Colonic mucosa (tissue), 4 donors: ENCODE data around the gene CEP164. TPM values are rescaled to one million over a fixed set of nuclear protein-coding genes. Genes with fewer than 3 reads are reported as not detected.

ENCODE experiments used
- DNase-seq: peaks from one replicate; pipeline ENCODE4 v3.0.0-alpha.2; 2020
- H3K27ac ChIP-seq: fragments of 200-600 bp; one replicate; pipeline ENCODE4 v1.8.0; 2021
- H3K27me3 ChIP-seq: fragments of 200-600 bp; one replicate; pipeline ENCODE4 v1.8.0; 2021
- H3K36me3 ChIP-seq: fragments of 200-600 bp; one replicate; pipeline ENCODE4 v1.8.0; 2021
- H3K4me1 ChIP-seq: fragments of 200-600 bp; one replicate; pipeline ENCODE4 v1.8.0; 2021; ENCODE audit warnings: mild to moderate bottlenecking
- H3K4me3 ChIP-seq: fragments of 200-600 bp; one replicate; pipeline ENCODE4 v1.8.0; 2021
- H3K9ac ChIP-seq, 2 donors: one replicate each; pipeline ENCODE4 v1.7.0; 2013; ENCODE audit warnings: control low read depth in 2 of 2, low read depth in 2 of 2, low read length in 2 of 2
- H3K9me3 ChIP-seq: fragments of 200-600 bp; one replicate; pipeline ENCODE4 v1.8.0; 2021
- intact Hi-C: fragments of 100-400 bp; cut with DNase I; formaldehyde crosslinking; loops from one replicate; pipeline ENCODE4 v1.14.1; 2022
- total RNA-seq, 2 donors: library from RNA; stranded (reverse); fragmentation: NEBNext Ultra II Directional in 1 of 2; extraction: Animal tissue kit (Norgen Biotek cat#: 25700) in 1 of 2; gene quantifications; one replicate each; pipeline ENCODE4 v1.2.1, GENCODE V29; 2021
- TF ChIP-seq, protein P1 (sequence below): fragments of 200-600 bp; IDR thresholded peaks from one replicate; pipeline ENCODE4 v1.8.0; 2022; ENCODE audit warnings: antibody characterized with exemption, mild to moderate bottlenecking
- donor health status: healthy.
- donor health status: DM: no; HTN: no; CAD: no.
- donor health status: DM: no; HTN: no; CAD: no.

The CEP164 gene
- total RNA-seq, 2 donors from 2014 or later: 12.4 to 19.2 TPM

DNA sequence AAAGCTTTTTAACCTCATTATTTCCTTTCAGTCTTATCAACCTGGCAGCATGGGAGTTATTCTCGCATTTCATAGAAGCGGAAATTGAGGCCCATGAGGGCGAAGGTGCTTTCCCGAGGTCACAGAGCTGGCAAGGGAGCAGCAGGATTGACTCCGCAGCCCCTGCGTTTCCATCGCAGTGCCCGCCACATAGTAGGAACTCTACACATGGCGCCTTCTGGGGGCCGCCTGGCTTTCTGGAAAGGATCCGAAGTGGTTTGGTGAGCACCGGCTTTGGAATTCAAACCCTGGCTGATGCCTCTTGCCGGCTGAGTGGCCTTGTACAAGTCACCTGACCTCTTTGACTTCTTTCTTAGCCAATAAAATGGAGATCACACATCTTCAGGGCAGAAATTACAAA, 93.4 kb downstream of the CEP164 start:
- Histone ChIP-seq H3K27ac (no peak overlapping the region), H3K9ac (no peak overlapping the region), H3K27me3 (no peaks in the 10 kb centered on the region), H3K4me3 (no peak overlapping the region), H3K36me3 (no peaks in the 10 kb centered on the region), H3K9me3 (no peaks in the 10 kb centered on the region), H3K4me1 (no peaks in the 10 kb centered on the region)
- DNase-seq: no peak
- TF ChIP-seq, protein P1, sequence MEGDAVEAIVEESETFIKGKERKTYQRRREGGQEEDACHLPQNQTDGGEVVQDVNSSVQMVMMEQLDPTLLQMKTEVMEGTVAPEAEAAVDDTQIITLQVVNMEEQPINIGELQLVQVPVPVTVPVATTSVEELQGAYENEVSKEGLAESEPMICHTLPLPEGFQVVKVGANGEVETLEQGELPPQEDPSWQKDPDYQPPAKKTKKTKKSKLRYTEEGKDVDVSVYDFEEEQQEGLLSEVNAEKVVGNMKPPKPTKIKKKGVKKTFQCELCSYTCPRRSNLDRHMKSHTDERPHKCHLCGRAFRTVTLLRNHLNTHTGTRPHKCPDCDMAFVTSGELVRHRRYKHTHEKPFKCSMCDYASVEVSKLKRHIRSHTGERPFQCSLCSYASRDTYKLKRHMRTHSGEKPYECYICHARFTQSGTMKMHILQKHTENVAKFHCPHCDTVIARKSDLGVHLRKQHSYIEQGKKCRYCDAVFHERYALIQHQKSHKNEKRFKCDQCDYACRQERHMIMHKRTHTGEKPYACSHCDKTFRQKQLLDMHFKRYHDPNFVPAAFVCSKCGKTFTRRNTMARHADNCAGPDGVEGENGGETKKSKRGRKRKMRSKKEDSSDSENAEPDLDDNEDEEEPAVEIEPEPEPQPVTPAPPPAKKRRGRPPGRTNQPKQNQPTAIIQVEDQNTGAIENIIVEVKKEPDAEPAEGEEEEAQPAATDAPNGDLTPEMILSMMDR: no peak
- intact Hi-C loops: no loop called here

DNA sequence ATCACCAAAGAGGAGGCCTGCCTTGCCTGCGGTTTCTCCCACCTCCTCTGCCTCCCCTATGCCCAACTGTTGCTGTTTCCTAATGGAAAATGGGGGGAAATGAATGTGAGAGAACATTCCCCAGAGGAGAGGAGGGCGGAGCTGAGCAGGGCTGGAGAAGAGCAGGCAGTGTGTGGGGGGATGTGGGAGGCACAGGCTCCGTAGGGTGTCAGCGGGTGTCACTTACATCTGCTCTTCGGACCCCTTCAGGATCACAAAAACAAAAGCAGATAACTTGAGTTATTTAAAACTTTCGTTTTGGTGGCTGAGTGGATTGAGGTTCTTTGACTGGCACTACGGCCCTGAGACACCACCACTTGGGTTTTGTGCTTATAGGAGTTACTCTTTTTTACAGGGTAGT, 93.8 kb downstream of the CEP164 start:
- intact Hi-C loops: no loop called here
- no peak for DNase-seq
- TF ChIP-seq, protein P1: no peak

DNA sequence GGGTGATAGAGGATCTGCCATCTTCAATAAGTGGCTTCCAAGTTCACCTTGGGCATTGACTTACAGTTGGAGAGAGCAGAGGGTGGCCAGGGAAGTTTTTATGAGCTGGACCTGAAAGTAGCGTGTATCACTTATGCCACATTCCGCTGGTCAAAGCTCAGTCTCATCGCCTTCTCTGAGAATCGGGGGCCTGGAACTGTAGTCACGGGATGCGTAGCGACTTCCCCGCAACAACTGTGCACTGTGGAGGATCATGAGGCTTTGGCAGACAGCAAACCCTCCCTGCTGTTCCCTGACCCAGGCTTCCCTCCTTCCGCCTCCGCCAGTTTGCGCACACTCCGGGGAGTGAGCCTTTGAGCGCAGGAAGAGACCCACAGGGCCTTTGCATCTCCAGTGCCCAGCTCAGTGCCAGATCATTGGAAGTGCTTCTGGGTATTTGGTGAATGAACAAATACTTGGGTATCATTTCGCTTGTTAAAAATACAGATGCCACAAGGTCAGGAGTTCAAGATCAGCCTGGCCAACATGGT, 95.5 kb downstream of the CEP164 start:
- Histone ChIP-seq H3K9me3 (no peaks in the 10 kb centered on the region), H3K27ac (no peak overlapping the region), H3K27me3 (no peaks in the 10 kb centered on the region), H3K4me3 (no peak overlapping the region), H3K9ac (no peak overlapping the region), H3K36me3 (no peaks in the 10 kb centered on the region), H3K4me1 (no peaks in the 10 kb centered on the region)
- no peak for DNase-seq
- TF ChIP-seq, protein P1: no peak
- intact Hi-C loops: no loop called here

More for the DNA sequence above, 93.8 kb downstream of the CEP164 start:
- Histone ChIP-seq H3K4me1 (no peaks in the 10 kb centered on the region), H3K27me3 (no peaks in the 10 kb centered on the region), H3K9me3 (no peaks in the 10 kb centered on the region), H3K27ac (no peak overlapping the region), H3K4me3 (no peak overlapping the region), H3K36me3 (no peaks in the 10 kb centered on the region), H3K9ac (no peak overlapping the region)

DNA sequence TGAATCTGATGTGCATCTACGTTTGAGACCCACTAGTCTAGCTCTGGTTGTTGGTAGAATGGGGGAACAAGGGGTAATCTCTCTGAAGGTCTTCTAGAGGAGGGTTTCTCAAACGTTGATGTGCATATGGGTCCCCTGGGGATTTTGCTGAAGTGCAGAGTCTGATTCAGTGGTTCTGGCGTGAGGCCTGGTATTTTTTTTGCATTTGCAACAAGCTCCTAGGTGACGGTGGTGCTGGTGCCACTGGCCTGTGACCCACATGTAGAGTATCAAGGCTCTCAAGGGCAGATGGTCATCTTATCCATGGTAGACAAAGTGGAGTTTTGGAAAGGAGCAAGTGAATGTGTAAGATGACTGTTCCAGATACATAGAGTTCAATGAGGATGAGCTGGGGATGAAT, 97.1 kb downstream of the CEP164 start:
- Histone ChIP-seq H3K9me3 (no peaks in the 10 kb centered on the region), H3K4me3 (no peak overlapping the region), H3K4me1 (no peaks in the 10 kb centered on the region), H3K36me3 (no peaks in the 10 kb centered on the region), H3K27ac (no peak overlapping the region), H3K9ac (no peak overlapping the region), H3K27me3 (no peaks in the 10 kb centered on the region)
- DNase-seq: no peak
- intact Hi-C loops: no loop called here
- TF ChIP-seq, protein P1: no peak

DNA sequence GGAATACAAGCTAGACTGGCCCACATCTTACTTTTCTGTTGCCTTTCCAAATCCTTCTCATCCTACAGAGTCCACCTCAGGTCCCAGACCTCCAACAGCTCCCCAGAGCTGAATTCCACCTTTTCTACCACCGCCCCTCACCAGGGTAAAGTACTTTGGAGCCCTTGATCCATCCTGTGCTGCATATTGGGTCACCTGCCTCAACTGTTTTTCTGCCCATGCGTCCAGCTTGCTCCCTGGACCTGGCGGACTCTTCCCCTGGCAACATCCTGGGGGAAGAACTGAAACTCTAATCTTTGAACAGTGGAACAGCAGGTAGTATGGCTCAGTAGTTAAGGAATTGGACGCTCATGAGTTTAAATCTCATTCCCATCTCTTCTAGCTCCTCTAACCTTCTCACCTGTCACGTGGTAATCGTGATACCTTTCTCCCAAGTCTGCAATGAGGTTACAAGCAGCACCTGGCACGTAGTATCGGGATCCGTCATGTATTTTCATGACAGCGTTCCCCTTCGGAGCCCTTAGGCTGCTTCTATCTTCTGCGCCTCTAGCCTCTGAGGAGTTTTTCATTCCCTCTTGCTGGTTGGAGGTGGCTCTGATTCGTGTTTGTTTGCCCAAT, 98.1 kb downstream of the CEP164 start:
- Histone ChIP-seq H3K4me1 (no peaks in the 10 kb centered on the region), H3K27ac (no peak overlapping the region), H3K9me3 (no peaks in the 10 kb centered on the region), H3K36me3 (no peaks in the 10 kb centered on the region), H3K4me3 (no peak overlapping the region), H3K27me3 (no peaks in the 10 kb centered on the region), H3K9ac (no peak overlapping the region)
- DNase-seq: no peak
- intact Hi-C loops: loop anchor here (2.0 kb wide), 1 partner anchor 391 kb away; no protein-coding TSS in a partner anchor
- TF ChIP-seq, protein P1: no peak
